Glomerular visceral epithelial cell (primary cell): Measurements from ENCODE around the gene LIN54.
"Not testable (repeated sequence)": the region's sequence is repeated elsewhere in the genome, so short reads cannot be mapped to it uniquely, and the experiment has no call there.

ENCODE experiments used
- DNase-seq: peaks from one replicate; pipeline ENCODE4 v3.0.0-alpha.2; 2016; ENCODE audit errors: extremely low spot score

LIN54 gene

DNA sequence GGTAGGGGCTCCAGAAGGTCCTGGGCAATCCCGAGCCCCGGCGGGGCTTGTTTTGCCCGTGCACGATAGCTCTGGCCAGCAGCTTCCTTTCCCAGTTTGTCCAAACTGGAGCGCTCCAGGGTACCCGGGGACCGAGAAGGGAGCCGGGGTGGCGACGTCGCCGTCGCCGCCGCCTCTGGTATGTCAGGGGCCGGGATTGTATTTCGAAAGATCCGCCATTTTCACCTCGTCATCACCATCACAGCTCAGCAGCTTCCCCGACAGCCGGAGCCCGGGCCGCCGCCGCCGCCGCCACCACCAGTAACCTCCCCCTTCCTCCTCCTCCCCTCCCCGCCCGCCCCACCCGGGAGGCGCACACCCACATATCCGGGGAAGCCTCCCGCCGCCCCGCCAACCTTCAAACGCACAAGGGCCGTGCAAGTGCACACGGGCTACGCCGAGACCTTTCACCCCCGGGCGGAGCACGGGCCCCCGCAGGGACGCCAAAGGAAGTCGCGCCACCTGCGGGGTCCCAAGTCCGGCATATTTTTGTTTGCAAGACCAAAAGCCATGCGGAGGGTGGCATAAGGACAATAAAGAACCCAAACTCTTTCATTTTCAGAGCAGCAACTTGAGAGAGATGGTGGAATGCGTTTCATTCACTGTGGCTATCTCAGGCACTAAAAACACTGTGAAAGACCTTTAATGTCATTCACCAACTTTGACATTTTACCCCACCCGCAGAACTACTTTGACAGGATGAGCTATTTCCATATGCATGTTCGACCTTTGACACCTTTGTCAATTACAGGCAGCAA, at the start of gene LIN54:
Gene LIN54 (minus strand): TSS at position 302 of the 797 bp plus-strand sequence. CDS start 25,979 bp downstream, outside the sequence.
- DNase-seq: peak; percentile 84

DNA sequence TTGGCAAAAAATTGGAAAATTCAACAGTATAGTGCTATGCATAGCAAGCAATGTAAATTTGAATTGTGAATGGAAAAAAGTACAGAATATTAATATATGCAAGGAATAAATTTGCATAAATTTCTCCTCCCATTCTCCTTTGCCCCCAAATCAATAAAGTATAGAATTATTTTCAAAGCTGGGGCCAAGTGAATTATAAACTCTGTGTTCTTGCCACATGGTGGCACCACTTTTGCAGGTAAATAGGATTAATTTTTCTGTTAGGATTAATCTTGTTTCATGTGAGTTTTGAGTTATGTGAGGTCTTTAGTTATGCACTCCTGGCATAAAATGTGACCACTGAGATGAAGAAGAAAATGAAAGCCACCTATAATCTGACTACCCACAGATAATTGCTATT, 44.3 kb upstream of the LIN54 start:
- peak; percentile 21 for DNase-seq

DNA sequence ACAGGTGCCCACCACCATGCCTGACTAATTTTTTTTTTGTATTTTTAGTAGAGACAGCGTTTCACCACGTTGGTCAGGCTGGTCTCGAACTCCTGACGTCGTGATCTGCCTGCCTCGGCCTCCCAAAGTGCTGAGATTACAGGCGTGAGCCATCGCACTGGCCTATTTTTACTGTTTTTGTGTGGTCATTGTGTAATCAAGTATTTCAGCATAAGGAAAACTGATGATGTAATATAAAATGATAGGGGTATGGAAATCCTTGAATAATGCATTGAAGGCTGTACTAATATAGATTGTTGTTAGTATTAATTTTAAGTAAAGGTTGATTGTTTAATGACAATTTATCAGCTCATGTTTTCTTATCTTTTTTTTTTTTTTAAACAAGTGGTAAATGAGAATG, 38.2 kb upstream of the LIN54 start:
- DNase-seq: not testable (repeated sequence)

DNA sequence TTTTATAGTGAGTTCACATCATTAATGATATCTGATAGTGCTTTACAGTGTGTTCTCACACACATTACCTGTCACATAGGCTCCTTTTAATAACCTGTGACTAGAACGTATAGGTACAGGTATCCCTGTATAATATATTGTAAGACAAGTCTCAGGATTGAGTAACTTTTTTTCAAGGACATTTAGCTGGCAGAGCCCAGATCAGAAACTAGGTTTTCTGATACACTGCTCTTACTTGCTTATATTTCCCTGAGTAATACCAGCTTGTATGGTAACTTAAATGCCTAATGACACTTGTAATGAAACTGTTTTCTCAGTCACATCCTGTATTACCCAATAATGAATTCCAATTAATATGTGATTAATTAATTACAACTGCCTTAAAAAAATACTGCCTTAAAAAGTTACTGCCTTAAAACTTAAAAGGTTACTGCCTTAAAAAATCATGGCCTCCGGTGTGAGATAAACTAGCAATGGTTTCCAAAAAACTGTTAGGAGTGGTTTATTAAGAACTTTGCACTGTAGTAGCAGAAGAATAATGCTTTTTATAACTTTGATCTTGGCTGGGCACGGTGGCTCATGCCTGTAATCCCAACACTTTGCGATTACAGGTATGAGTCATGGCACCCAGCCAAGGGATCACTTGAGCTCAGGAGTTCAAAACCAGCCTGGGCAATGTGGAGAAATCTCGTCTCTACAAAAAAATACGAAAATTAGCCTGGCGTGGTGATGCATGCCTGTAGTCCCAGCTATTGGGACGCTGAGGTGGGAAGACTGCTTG, 36.3 kb upstream of the LIN54 start:
- DNase-seq: no peak

DNA sequence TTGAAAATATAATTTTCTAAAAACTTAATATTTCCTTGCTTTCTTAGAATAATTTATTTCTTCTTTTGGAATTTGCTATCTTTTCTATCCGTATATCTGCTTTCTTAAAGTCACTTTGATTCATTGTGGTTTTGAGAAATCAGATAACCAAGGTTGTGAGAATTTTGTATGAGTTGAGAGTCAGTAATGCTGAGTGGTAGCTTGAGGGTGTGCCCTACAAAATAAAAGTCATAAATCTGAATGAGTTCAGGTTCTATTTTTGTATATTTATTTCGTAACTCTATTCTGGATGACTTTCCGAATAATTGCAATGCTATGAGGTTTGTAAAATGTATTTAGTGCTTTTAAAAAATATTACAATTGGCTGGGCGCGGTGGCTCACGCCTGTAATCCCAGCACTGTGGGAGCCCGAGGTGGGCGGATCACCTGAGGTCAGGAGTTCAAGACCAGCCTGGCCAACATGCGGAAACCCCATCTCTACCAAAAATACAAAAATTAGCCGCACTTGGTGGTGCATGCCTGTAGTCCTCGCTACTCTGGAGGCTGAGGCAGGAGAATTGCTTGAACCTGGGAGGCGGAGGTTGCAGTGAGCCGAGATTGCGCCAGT, 33.3 kb upstream of the LIN54 start:
- no peak for DNase-seq

DNA sequence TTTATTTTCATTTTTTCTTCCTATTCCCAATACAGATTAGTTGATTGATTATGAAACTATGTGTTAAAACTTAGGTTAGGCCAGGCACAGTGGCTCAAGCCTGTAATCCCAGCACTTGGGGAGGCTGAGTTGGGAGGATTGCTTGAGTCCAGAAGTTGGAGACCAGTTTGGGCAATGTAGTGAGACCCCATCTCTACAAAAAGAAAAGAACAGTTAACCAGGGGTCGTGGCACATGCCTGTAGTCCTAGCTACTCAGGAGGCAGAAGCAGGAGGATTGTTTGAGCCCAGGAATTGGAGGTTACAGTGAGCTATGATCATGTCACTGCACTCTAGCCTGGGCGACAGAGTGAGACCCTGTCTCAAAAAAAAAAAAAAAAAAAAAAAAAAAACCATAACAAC, 32.5 kb upstream of the LIN54 start:
- not testable (repeated sequence) for DNase-seq

DNA sequence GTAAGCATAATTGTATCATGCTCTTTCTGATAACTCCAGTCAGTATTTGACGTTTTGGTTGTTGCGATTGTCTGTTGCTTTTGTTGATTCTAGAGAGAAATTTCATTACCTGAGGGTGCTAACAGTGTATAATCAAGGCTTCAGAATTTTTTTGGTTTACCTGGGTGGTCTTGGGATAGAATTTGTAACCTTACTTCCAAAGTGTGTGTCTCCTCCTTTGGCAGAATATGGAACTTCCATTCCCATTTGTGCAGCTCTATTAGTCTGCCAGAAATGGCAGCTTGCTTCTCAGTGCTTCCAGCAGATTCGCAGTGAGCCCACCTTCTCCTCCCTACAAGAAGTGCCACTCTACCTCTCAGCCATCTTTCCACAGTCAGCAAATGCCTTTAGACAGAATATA, 29.6 kb upstream of the LIN54 start:
- DNase-seq: no peak

DNA sequence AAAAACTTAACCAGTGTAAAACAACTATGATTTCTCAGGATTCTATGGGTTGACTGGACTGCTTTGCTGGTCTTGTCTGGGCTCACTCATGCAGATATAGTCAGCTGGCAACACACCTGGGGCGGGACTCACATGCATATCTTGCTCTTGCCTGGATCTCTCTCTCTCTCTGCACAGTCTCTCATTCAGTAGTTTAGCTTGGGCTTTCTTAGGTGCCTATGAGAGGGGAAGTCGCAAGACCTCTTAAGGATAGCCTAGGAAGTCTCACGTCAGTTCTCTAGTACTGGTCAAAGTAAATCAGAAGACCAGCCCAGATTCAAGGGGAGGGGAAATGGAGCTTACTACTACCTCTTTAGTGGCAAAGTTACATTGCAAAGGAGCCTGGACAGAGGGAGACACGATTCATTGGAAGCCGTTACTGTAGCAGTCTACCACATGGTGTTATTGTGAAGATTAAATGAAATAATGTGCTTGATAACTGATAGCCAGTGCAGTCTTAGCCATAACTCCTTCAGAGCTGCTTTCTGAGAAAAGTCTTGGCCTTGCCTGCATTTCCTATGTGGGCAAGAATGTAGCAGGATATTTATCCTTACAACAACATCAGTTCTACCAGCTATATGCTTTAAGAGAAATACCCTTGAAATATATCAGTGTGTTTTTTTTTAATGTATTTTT, 26.5 kb upstream of the LIN54 start:
- no peak for DNase-seq

DNA sequence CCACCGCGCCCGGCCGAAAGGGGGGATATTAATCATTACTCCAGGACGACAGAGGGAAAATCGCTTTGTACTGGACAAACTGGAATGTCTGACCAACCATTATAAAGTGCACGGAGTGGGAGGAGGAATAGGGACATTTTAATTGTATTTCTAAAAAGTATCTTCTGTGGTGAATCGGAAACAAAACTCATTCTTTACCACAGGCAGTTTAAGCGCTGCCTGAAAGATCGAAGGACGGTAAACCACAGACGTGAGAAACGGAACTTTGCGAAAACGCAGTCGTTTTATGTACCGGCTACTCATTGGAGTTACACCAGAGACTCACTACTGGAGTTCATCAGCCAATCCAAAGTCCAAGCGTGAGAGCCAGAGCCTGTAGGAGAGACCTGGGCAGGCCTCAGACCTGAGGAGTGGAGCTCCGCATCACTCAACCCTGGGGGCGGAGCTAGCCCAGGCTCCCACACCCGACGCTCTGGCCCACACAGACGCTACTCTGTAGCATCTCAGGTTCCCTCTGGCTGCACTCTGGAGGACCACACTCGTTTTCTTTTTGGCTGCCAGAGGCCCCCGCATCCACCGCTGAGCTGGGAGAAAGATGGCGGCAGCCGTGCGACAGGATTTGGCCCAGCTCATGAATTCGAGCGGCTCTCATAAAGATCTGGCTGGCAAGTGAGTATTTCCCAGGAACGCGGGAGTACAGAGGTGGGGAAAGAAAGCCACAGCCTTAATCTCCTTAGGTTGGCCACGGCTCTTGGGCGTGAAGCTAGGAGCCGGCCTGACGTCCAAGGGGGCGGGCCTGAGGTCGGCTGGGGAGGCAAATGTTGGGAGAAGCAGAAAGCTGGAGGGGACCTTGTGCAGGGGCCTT, 24.2 kb upstream of the LIN54 start, which contains the start of gene COPS4:
Gene COPS4 (plus strand): TSS at position 554 of the 865 bp plus-strand sequence. CDS start 42 bp downstream, at position 596.
- peak; percentile 100 for DNase-seq

DNA sequence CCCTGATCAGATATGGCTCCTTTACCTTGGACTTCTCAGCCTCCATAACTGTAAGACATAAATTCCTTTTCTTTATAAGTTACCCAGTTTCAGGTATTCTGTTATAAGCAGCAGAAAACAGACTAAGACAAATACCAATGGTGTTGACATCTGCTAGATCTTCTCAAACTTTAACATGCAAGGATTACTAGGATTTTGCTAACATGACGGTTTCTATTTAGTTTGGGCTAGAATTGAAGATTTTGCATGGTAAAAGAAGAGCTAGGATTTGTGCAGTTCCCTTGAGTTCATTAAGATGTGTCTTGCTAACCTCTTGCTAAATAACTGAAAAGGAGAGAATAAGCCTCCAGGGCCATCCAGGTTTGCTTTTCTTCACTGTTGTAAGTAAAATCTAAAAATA, 19.1 kb upstream of the LIN54 start:
- no peak for DNase-seq

DNA sequence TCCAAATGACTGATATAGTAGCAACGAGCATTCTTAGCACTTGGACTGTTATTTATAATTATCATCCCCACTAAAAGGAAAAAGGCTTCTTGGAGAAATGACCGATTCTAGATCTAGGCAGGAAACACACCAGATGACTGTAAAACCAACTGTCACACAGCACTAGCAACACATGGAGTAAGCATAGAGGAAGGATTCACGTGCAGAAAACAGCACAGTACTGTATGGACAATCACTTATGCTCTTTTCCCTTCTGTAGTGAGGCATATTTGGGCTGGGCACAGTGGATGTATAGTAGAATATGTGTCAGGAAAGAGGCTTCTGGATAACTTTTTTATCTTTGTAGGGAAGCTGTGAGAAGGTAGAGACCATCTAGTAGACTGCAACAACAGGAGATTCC, 18.4 kb upstream of the LIN54 start:
- no peak for DNase-seq

DNA sequence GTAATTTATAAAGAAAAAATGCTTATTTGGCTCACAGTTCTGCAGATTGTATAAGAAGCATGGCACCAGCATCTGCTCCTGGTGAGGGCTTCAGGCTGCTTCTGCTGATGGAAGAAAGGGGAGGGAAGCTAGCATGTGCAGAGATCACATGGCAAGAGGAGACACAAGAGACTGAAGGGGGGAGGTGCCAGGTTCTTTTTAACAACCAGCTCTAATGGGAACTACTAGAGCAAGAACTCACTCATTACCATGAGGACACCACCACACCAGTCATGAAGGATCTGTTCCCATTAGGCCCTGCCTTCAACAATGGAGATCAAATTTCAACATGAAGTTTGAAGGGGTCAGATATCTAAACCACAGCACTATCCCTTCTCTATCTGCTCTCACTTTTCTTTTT, 14.9 kb upstream of the LIN54 start:
- DNase-seq: no peak

DNA sequence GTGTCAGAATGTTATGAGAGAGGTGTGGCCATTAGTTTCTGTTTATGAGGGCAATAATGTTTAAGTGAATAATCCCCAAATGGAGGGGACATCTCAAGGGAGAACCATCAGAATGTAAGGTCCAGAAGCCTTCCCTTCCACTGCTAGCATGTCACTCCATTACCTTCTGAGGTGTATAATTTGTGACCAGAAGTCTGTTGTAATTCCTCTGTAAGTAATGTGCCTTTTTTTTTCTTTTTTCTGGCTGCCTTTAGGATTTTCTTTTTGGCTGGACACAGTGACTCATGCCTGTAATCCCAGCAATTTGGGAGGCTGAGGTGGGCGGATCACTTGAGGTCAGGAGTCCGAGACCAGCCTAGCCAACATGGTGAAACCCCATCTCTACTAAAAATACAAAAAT, 13.6 kb upstream of the LIN54 start:
- no peak for DNase-seq

DNA sequence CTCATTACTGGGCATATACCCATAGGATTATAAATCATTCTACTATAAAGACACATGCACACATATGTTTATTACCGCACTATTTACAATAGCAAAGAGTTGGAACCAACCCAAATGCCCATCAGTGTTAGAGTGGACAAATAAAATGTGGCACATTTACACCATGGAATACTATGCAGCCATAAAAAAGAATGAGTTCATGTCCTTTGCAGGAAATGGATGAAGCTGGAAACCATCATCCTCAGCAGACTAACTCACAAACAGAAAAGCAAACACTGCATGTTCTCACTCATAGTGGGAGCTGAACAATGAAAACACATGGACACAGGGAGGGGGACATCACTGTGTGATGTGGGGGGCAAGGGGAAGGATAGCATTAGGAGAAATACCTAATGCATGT, 13.0 kb upstream of the LIN54 start:
- DNase-seq: not testable (repeated sequence)

DNA sequence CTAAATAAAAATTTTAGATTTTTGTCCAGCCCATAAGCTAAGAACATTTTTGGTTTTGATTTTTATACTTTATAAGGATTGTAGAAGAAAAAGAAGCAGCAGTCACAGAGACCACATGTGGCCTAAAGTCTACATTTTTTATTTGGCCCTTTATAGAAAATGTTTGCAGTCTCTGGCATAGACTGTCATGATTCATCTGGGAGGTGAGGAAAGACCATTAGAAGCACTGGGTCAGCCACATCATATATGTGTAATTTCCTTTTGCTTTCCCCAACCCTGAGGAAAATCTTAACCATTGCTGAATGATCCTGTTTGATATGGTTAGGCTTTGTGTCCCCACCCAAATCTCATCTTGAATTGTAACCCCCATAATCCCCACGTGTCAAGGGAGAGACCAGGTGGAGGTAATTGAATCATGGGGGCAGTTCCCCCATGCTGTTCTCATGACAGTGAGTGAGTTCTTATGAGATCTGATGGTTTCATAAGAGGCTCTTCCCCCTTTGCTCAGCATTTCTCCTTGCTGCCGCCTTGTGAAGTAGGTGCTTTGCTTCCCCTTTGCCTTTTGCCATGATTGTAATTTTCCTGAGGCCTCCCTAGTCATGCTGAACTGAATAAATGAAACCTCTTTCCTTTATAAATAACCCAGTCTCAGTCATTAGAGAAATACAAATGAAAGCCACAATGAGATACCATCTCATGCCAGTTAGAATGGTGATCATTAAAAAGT, 12.3 kb upstream of the LIN54 start:
- DNase-seq: no peak

DNA sequence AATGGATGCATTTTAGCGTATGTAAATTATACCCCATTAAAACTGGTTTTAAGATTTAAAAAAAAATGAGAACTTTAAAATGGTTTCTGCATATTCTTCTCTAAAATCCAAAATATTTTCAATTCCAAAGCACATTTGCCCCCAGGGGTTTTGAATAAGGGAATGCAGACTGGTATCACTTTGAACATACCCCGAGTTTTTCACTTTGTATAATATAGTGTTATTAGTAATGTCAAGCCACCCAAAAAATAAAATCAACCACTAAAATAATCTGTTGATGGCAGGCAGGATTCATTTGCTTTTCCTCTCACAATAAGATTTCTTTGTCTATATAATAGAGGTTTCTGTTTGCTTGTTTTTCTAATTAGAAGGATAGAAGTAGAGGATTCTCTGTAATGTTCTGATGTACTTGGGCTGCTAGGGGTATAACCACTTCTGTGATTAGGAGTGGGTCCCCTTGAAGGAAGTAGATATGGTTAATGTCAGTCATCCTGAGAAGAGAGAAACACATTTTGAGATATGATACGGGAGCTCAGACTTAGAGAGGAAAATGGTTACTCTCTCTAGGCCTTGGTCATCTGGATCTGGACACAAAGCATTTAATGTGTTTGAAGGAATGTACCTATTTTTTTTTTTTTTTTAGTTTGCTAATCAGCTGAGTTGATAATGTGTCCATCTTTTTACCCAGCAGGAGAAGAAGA, 9.3 kb upstream of the LIN54 start:
- no peak for DNase-seq

DNA sequence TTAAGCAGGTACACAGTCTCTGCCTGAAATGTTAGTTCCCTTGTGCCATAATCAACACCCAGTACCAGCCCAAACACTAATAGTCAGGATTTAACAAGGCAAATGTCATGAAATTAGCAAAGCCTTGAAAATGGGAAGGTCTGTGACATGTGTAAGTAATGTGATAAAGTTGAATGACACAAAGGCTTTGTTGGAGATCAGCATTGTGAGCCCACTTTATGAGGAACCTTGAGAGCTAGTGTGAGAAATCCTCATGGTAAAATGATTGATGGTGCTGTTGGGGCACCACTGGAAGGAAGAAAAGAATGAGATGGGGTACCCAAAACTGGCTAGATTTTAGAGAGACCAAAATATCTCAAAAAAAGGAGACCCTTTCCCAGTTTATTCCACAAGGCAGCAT, 3.3 kb upstream of the LIN54 start:
- DNase-seq: no peak

DNA sequence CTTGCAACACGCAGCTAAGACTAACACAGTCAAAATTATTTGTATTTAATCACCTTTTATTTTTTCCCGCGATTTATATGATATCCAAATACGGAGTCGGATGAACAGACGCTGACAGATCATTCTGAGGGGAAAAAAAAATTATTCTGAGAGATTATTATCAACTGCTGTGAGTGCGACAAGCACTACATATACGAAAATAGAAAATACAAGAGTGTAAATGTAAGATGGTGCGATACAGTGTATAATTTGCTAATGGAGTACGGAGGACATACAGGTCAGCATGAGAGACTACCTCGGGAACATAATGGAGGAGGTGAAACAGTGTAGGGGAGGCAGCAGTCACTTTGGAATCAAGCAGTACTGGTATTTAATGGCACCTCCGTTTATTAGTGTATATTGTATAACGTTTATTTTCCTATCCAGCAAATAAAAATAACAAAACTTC, 2.8 kb upstream of the LIN54 start:
- DNase-seq: no peak

DNA sequence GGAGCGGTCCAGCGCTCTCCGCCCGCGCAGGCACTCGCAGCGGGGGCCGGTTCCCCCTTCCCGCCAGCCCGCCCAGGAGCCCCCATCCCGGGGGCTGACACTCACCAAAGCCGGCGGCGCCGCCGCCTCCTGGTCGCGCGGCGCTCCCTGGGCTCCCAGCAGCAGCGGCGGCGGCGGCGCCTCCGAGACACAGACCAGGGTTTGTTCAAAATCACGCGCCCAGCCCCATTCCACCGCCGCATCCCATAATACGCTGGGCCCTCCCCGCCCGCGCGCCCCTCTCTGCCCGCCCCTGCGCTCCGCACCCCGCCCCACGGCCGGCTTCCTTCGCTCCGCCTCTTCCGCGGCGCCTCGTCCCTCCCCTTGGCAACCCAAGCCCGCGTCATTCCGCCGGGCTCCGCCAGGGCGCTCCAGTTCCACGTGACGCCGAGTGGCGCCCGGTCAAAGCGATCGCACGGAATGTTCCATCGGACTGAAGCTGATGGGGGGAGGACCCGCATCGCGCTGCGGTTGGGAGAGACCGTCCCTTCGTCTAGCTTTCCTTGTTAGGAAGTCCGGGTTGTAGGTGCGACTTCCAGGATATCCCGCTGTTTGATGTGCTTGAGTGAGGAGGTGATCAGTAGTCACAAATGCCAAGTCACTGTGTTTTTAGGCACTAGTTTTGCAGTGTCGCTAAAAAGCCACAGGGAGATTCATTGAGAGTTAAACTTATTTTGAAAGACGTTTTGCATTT, 2.2 kb upstream of the LIN54 start:
- peak; percentile 99 for DNase-seq
